B cell (primary cell): ENCODE measurements around the gene NOC2L.

Experiments used
- EZH2 ChIP-seq: IDR thresholded peaks from 2 replicates; pipeline ENCODE4 v1.6.1; 2012; ENCODE audit warnings: borderline replicate concordance, low read depth, mild to moderate bottlenecking, moderate library complexity, low read length; ENCODE audit not compliant: insufficient read depth, poor library complexity, severe bottlenecking
- TF ChIP-seq, protein P1 (sequence below): fragments of 200-600 bp; IDR thresholded peaks from one replicate; pipeline ENCODE4 v1.8.0; 2022; ENCODE audit warnings: antibody characterized with exemption, mild to moderate bottlenecking

GRCh38 chr1:902802-903201 lies 56.3 kb downstream of the NOC2L start:
- TF ChIP-seq, protein P1, sequence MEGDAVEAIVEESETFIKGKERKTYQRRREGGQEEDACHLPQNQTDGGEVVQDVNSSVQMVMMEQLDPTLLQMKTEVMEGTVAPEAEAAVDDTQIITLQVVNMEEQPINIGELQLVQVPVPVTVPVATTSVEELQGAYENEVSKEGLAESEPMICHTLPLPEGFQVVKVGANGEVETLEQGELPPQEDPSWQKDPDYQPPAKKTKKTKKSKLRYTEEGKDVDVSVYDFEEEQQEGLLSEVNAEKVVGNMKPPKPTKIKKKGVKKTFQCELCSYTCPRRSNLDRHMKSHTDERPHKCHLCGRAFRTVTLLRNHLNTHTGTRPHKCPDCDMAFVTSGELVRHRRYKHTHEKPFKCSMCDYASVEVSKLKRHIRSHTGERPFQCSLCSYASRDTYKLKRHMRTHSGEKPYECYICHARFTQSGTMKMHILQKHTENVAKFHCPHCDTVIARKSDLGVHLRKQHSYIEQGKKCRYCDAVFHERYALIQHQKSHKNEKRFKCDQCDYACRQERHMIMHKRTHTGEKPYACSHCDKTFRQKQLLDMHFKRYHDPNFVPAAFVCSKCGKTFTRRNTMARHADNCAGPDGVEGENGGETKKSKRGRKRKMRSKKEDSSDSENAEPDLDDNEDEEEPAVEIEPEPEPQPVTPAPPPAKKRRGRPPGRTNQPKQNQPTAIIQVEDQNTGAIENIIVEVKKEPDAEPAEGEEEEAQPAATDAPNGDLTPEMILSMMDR: no peak
- no peak for TF ChIP-seq EZH2
